ENCODE data around the gene SYNJ2BP. TPM values are rescaled to one million over a fixed set of nuclear protein-coding genes. Genes with fewer than 3 reads are reported as not detected.

Gene SYNJ2BP
- total RNA-seq, 1 experiment from 2014 or later = 26.6 TPM

- Histone ChIP-seq H4K20me1 (ENCODE audit: control insufficient read depth, insufficient read depth, insufficient read length) (no peaks in the 10 kb centered on the region), H2BK5ac (ENCODE audit: insufficient read length, low read length) (no peak overlapping the region), H2BK120ac (ENCODE audit: low read depth, low read length, poor library complexity, severe bottlenecking) (no peak overlapping the region), H3K27ac (ENCODE audit: insufficient read length, low read depth, low read length) (no peak overlapping the region), H3K56ac (ENCODE audit: insufficient read length, low read depth, low read length) (no peak overlapping the region), H3K23ac (ENCODE audit: insufficient read length, low read depth, low read length) (no peak overlapping the region), H3K4me1 (ENCODE audit: insufficient read depth, low read length) (no peaks in the 10 kb centered on the region), H3K27me3 (ENCODE audit: insufficient read depth, low read length) (no peaks in the 10 kb centered on the region), H3K18ac (ENCODE audit: insufficient read length, low read depth, low read length) (no peak overlapping the region), H3K14ac (ENCODE audit: insufficient read depth, low read length) (no peak overlapping the region), H4K8ac (replicated peaks; ENCODE audit: insufficient read length, low read depth, low read length) (no peak overlapping the region), H3K9me3 (ENCODE audit: control insufficient read depth, low read depth, low read length) (peaks cover 40% of the 10 kb centered on the region), H4K5ac (ENCODE audit: insufficient read length, low read depth, low read length) (no peak overlapping the region), H3K79me2 (ENCODE audit: insufficient read depth, low read length) (no peaks in the 10 kb centered on the region), H3K23me2 (ENCODE audit: insufficient read length, low read depth, low read length, poor library complexity, severe bottlenecking) (no peaks in the 10 kb centered on the region), H2BK12ac (ENCODE audit: insufficient read length, low read depth, low read length) (no peak overlapping the region), H2AK5ac (ENCODE audit: insufficient read length, low read length) (no peak overlapping the region), H3T11ph (ENCODE audit: low read length) (no peak overlapping the region), H2AFZ (ENCODE audit: low read length) (no peak overlapping the region), H4K91ac (ENCODE audit: insufficient read length, low read depth, low read length) (no peak overlapping the region), H2BK15ac (ENCODE audit: low read depth, low read length) (no peak overlapping the region), H2BK20ac (ENCODE audit: low read depth, low read length, poor library complexity, severe bottlenecking) (no peak overlapping the region), H3K9ac (ENCODE audit: extremely low read depth, insufficient read length, low read length) (no peak overlapping the region), H3K79me1 (ENCODE audit: insufficient read depth, low read depth, low read length, poor library complexity, severe bottlenecking) (no peaks in the 10 kb centered on the region), H3K4ac (ENCODE audit: low read depth, low read length) (no peak overlapping the region), H3K4me2 (ENCODE audit: insufficient read depth, insufficient read length, low read length) (no peak overlapping the region)
- H3K27ac Mint-ChIP-seq = no peak overlapping the region
- H3K4me3 Mint-ChIP-seq = no peak overlapping the region
- TF ChIP-seq, protein P1, sequence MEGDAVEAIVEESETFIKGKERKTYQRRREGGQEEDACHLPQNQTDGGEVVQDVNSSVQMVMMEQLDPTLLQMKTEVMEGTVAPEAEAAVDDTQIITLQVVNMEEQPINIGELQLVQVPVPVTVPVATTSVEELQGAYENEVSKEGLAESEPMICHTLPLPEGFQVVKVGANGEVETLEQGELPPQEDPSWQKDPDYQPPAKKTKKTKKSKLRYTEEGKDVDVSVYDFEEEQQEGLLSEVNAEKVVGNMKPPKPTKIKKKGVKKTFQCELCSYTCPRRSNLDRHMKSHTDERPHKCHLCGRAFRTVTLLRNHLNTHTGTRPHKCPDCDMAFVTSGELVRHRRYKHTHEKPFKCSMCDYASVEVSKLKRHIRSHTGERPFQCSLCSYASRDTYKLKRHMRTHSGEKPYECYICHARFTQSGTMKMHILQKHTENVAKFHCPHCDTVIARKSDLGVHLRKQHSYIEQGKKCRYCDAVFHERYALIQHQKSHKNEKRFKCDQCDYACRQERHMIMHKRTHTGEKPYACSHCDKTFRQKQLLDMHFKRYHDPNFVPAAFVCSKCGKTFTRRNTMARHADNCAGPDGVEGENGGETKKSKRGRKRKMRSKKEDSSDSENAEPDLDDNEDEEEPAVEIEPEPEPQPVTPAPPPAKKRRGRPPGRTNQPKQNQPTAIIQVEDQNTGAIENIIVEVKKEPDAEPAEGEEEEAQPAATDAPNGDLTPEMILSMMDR (conservative IDR thresholded peaks at IDR 0.05) = no peak
- DNase-seq = no peak
- peaks cover 72 to 73% of the 10 kb centered on the region in 2 experiments for H3K9me3 Mint-ChIP-seq
- peaks cover 26 to 58% (median 52%) of the 10 kb centered on the region in 3 experiments for H3K36me3 Mint-ChIP-seq (ENCODE audit: insufficient read depth in 1 of 3, low read depth in 3 of 3)
- WGBS (ENCODE audit: extremely low coverage, insufficient read length, low lambda C conversion rate) = no CpG with 5 or more reads among the region's 4 CpGs
- H3K4me1 Mint-ChIP-seq = peaks cover 2 to 4% of the 10 kb centered on the region in 2 experiments; a peak in 1 of 4 replicates
- H3K27me3 Mint-ChIP-seq (ENCODE audit: low read depth) = peaks cover 4% of the 10 kb centered on the region
Measured at GRCh38 chr14:70442750-70443149, 25.9 kb upstream of the SYNJ2BP start.
